ENCODE measurements around the gene RNASET2. TPM values are rescaled to one million over a fixed set of nuclear protein-coding genes. Genes with fewer than 3 reads are reported as not detected.
"Not testable (repeated sequence)": the region's sequence is repeated elsewhere in the genome, so short reads cannot be mapped to it uniquely, and the experiment has no call there.

RNASET2 gene
- total RNA-seq, 1 donor from 2014 or later, result 135 TPM

GRCh38 chr6:166949528-166950442 is 6.6 kb downstream of the RNASET2 start:
- H3K9me3 Mint-ChIP-seq, result no peaks in the 10 kb centered on the region
- peaks cover 71% of the 10 kb centered on the region for H3K36me3 Mint-ChIP-seq (ENCODE audit: low read depth)
- peak overlapping the region; percentile 84 for H3K4me3 Mint-ChIP-seq
- ChIA-PET CTCF (interaction anchor here (0.8 to 5.3 kb wide), 3 partner anchors 21 to 362 kb away, joined by 3 to 48 read pairs (median 4); no protein-coding TSS in a partner anchor), POLR2A (interaction anchor here (0.5 to 3.7 kb wide), 11 partner anchors 10 to 322 kb away, joined by 3 to 29 read pairs (median 5); partner anchors contain the start of genes CEP43 and RPS6KA2)
- peak overlapping the region; percentile 95 for H3K27ac Mint-ChIP-seq
- intact Hi-C loops (cut with micrococcal nuclease), result loop anchor here (1.0 to 5.0 kb wide), 8 partner anchors 8 to 607 kb away; partner anchors contain the start of gene SFT2D1
- ATAC-seq (ENCODE audit: low read depth) (no peak), DNase-seq (no peak)
- no peak for TF ChIP-seq CTCF (IDR thresholded peaks at IDR 0.05)
- no peaks in the 10 kb centered on the region for H3K27me3 Mint-ChIP-seq
- peaks cover 69% of the 10 kb centered on the region for H3K4me1 Mint-ChIP-seq

GRCh38 chr6:166948724-166949123 is 7.6 kb downstream of the RNASET2 start:
- H3K4me3 Mint-ChIP-seq; DNase-seq; intact Hi-C loops (cut with micrococcal nuclease); H3K9me3 Mint-ChIP-seq; H3K27me3 Mint-ChIP-seq; ATAC-seq (ENCODE audit: low read depth): not testable (repeated sequence)
- ChIA-PET POLR2A (interaction anchor here (0.7 to 3.7 kb wide), 5 partner anchors 11 to 203 kb away, joined by 3 to 29 read pairs (median 5); no protein-coding TSS in a partner anchor), CTCF (interaction anchor here (0.9 to 1.2 kb wide), 2 partner anchors 41 to 367 kb away, joined by 4 to 8 read pairs; no protein-coding TSS in a partner anchor)
- peak overlapping the region; percentile 95 for H3K27ac Mint-ChIP-seq
- H3K4me1 Mint-ChIP-seq, result peaks cover 60% of the 10 kb centered on the region
- H3K36me3 Mint-ChIP-seq (ENCODE audit: low read depth), result peaks cover 74% of the 10 kb centered on the region

- ATAC-seq (ENCODE audit: low read depth) (no peak), DNase-seq (no peak)
- no peak for TF ChIP-seq CTCF (IDR thresholded peaks at IDR 0.05)
- peaks cover 77% of the 10 kb centered on the region for H3K36me3 Mint-ChIP-seq (ENCODE audit: low read depth)
- ChIA-PET POLR2A (interaction anchor here (0.7 kb wide), 1 partner anchor 9 kb away, joined by 3 read pairs; the partner anchor contains the start of gene RNASET2), CTCF (no interaction called here)
- H3K9me3 Mint-ChIP-seq, result no peaks in the 10 kb centered on the region
- intact Hi-C loops (cut with micrococcal nuclease), result no loop called here
- peak overlapping the region; percentile 61 for H3K27ac Mint-ChIP-seq
- no peaks in the 10 kb centered on the region for H3K27me3 Mint-ChIP-seq
- H3K4me1 Mint-ChIP-seq, result peaks cover 48% of the 10 kb centered on the region
- H3K4me3 Mint-ChIP-seq, result no peak overlapping the region
Measured at GRCh38 chr6:166947251-166947650, 9.1 kb downstream of the RNASET2 start.

- Mint-ChIP-seq H3K27ac (peak overlapping the region; percentile 41), H3K4me3 (no peak overlapping the region), H3K27me3 (no peaks in the 10 kb centered on the region), H3K36me3 (ENCODE audit: low read depth) (peaks cover 77% of the 10 kb centered on the region), H3K4me1 (peaks cover 38% of the 10 kb centered on the region), H3K9me3 (no peaks in the 10 kb centered on the region)
- no peak for DNase-seq
- ChIA-PET POLR2A (no interaction called here), CTCF (no interaction called here)
- intact Hi-C loops (cut with micrococcal nuclease), result no loop called here
- ATAC-seq (ENCODE audit: low read depth), result no peak
- TF ChIP-seq CTCF (IDR thresholded peaks at IDR 0.05), result no peak
Measured at GRCh38 chr6:166946125-166946524, 10.2 kb downstream of the RNASET2 start.

GRCh38 chr6:166944666-166945256 is 11.6 kb downstream of the RNASET2 start:
- DNase-seq, result no peak
- Mint-ChIP-seq H3K27me3 (no peaks in the 10 kb centered on the region), H3K36me3 (ENCODE audit: low read depth) (peaks cover 78% of the 10 kb centered on the region), H3K4me3 (no peak overlapping the region), H3K27ac (peak overlapping the region; percentile 59), H3K9me3 (no peaks in the 10 kb centered on the region), H3K4me1 (peaks cover 24% of the 10 kb centered on the region)
- ChIA-PET CTCF (no interaction called here), POLR2A (no interaction called here)
- TF ChIP-seq CTCF (IDR thresholded peaks at IDR 0.05), result no peak
- intact Hi-C loops (cut with micrococcal nuclease), result no loop called here
- ATAC-seq (ENCODE audit: low read depth), result no peak

All from activated B cell treated with CpG ODN at 0.5 μM for 24 hours (primary cell).